NCI-H345 treated with DMSO at 0.1 percent for 48 hours (cell line): Measurements from ENCODE around the gene DRC7.

Experiments
- DNase-seq: peaks from one replicate; lab custom pipeline; 2025; ENCODE audit not compliant: unreplicated experiment; lab: John Stamatoyannopoulos, UW

The DRC7 gene

GRCh38 chr16:57781349-57781740 is 86.7 kb downstream of the DRC7 start:
- no peak for DNase-seq
